ENCODE data around the gene PRM1. TPM values are rescaled to one million over a fixed set of nuclear protein-coding genes. Genes with fewer than 3 reads are reported as not detected.

Gene PRM1
- total and polyA plus RNA-seq, 2 of the 13 experiments (the other 11 are each of a cell fraction or from before 2014, with no cell fraction given): not detected

- TF ChIP-seq KIAA2018 (CRISPR knock-in tag; IDR thresholded peaks at IDR 0.05; ENCODE audit: borderline replicate concordance) (no peak), NFIC (IDR thresholded peaks at IDR 0.05; ENCODE audit: low read length) (no peak), ZNF274 (CRISPR knock-in tag; IDR thresholded peaks at IDR 0.05) (no peak), ZNF446 (CRISPR knock-in tag; IDR thresholded peaks at IDR 0.05) (no peak), NFRKB (IDR thresholded peaks at IDR 0.05) (no peak), ZNF557 (CRISPR knock-in tag; IDR thresholded peaks at IDR 0.05) (no peak), YEATS4 (CRISPR knock-in tag; IDR thresholded peaks at IDR 0.05; ENCODE audit: borderline replicate concordance) (peak; percentile 44; the same call in 1 of the 2 replicates), ZNF256 (CRISPR knock-in tag; conservative IDR thresholded peaks at IDR 0.05) (no peak), ZNF768 (CRISPR knock-in tag; IDR thresholded peaks at IDR 0.05) (no peak), ZBED4 (CRISPR knock-in tag; IDR thresholded peaks at IDR 0.05; ENCODE audit: borderline replicate concordance) (no peak), HMG20B (CRISPR knock-in tag; conservative IDR thresholded peaks at IDR 0.05) (no peak)
- TF ChIP-seq, protein P1, sequence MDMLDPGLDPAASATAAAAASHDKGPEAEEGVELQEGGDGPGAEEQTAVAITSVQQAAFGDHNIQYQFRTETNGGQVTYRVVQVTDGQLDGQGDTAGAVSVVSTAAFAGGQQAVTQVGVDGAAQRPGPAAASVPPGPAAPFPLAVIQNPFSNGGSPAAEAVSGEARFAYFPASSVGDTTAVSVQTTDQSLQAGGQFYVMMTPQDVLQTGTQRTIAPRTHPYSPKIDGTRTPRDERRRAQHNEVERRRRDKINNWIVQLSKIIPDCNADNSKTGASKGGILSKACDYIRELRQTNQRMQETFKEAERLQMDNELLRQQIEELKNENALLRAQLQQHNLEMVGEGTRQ (IDR thresholded peaks at IDR 0.05; ENCODE audit: low read depth, low read length): no peak
- TF ChIP-seq, protein P1 (CRISPR knock-in tag; IDR thresholded peaks at IDR 0.05; ENCODE audit: borderline replicate concordance): no peak
Measured at GRCh38 chr16:11313493-11314308, 32.6 kb upstream of the PRM1 start (continued).
